ENCODE results near the gene DEFB112. TPM values are rescaled to one million over a fixed set of nuclear protein-coding genes. Genes with fewer than 3 reads are reported as not detected.

Gene DEFB112
- total RNA-seq, 1 donor from 2014 or later = not detected

DNA sequence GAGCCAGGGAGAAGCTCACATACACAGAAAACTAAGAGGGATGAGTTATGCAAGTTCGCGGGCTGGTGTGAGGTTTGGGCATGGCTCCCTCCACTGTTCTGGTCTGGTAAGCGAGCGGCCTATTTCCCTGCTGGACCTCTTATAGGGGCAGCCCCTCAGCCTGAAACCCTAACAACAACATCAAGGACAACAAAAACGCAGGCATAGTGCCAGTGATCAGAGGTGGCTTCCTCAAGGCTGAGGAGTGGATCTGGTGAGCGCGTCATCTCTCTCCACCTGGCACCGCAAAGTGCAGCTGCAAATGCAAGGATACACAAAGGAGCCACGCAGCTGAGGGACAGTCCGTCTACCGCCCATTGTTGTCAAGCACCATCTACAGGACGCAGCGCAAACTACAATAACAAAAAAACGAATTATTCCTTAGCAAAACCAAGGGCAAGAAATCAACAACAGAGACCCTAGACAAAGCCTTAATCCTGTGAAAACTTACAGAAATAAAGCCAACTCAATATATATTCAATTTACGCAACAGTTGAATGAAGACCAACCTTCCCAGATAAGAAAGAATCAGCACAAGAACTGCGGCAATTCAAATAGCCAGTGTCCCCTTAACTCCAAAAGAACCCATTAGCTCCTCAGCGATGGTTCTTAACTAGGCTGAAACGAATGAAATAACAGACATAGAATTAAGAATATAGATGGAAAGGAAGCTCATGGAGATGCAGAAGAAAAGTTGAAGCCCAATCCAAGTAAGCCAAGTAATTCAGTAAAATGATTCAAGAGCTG is 18.8 kb downstream of the DEFB112 start:
- H3K4me1 Mint-ChIP-seq (ENCODE audit: unreplicated experiment) = no peaks in the 10 kb centered on the region
- TF ChIP-seq, protein P1, sequence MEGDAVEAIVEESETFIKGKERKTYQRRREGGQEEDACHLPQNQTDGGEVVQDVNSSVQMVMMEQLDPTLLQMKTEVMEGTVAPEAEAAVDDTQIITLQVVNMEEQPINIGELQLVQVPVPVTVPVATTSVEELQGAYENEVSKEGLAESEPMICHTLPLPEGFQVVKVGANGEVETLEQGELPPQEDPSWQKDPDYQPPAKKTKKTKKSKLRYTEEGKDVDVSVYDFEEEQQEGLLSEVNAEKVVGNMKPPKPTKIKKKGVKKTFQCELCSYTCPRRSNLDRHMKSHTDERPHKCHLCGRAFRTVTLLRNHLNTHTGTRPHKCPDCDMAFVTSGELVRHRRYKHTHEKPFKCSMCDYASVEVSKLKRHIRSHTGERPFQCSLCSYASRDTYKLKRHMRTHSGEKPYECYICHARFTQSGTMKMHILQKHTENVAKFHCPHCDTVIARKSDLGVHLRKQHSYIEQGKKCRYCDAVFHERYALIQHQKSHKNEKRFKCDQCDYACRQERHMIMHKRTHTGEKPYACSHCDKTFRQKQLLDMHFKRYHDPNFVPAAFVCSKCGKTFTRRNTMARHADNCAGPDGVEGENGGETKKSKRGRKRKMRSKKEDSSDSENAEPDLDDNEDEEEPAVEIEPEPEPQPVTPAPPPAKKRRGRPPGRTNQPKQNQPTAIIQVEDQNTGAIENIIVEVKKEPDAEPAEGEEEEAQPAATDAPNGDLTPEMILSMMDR (conservative IDR thresholded peaks at IDR 0.05) = peak; percentile 70
- H3K27me3 Mint-ChIP-seq = peaks cover 12% of the 10 kb centered on the region
- no peak overlapping the region for H3K4me3 Mint-ChIP-seq
- no peaks in the 10 kb centered on the region for H3K36me3 Mint-ChIP-seq
- no peak for DNase-seq (ENCODE audit: extremely low spot score, unreplicated experiment)
- H3K9me3 Mint-ChIP-seq = no peaks in the 10 kb centered on the region
- no peak overlapping the region for H3K27ac Mint-ChIP-seq

DNA sequence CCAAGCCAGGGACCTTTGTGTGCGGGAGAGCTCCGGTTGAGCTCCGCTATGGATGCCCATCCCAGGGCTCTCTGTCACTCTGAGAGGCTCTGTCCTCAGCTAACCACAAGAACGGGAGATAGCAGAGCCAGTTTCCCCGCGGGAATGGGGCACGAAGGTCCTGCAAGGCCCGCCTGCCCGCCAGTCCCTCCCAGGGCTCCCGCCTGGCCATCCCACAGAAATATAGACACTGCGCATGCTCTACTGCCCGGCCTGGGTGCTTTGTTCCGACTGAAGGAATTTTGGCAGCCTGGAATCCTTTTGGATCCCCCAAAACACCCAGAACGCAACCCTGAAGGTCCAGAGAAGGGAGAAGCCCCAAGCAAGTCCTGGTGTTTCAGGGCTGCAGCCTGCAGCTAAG is 19.4 kb downstream of the DEFB112 start:
- H3K27ac Mint-ChIP-seq = no peak overlapping the region

DNA sequence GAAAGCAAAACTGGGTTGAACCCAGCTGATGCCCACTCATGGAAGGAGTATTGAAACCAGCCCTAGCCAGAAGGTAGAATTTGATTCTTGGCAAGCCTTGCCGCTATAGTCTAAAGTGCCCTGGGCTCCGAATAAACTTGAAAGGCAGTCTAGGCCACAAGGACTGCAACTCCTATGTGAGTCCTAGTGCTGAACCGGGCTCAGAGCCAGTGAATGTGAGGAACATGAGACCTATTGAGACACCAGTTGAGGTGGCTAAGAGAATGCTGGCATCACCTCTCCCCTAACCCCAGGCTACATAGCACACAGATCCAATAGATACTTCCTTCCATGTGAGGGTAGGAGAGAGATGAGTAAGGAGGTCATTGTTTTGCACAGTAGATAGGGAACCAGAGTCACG is 24.5 kb downstream of the DEFB112 start:
- no peaks in the 10 kb centered on the region for H3K27me3 Mint-ChIP-seq
- no peaks in the 10 kb centered on the region for H3K4me1 Mint-ChIP-seq (ENCODE audit: unreplicated experiment)
- no peaks in the 10 kb centered on the region for H3K9me3 Mint-ChIP-seq
- no peak overlapping the region for H3K4me3 Mint-ChIP-seq
- no peak for DNase-seq (ENCODE audit: extremely low spot score, unreplicated experiment)
- TF ChIP-seq, protein P1 (conservative IDR thresholded peaks at IDR 0.05) = no peak
- no peak overlapping the region for H3K27ac Mint-ChIP-seq
- no peaks in the 10 kb centered on the region for H3K36me3 Mint-ChIP-seq

More for the DNA sequence above, 19.4 kb downstream of the DEFB112 start:
- no peak for DNase-seq (ENCODE audit: extremely low spot score, unreplicated experiment)
- Mint-ChIP-seq H3K36me3 (no peaks in the 10 kb centered on the region), H3K27me3 (peaks cover 12% of the 10 kb centered on the region), H3K4me1 (ENCODE audit: unreplicated experiment) (no peaks in the 10 kb centered on the region), H3K4me3 (no peak overlapping the region), H3K9me3 (no peaks in the 10 kb centered on the region)
- TF ChIP-seq, protein P1 (conservative IDR thresholded peaks at IDR 0.05) = no peak

DNA sequence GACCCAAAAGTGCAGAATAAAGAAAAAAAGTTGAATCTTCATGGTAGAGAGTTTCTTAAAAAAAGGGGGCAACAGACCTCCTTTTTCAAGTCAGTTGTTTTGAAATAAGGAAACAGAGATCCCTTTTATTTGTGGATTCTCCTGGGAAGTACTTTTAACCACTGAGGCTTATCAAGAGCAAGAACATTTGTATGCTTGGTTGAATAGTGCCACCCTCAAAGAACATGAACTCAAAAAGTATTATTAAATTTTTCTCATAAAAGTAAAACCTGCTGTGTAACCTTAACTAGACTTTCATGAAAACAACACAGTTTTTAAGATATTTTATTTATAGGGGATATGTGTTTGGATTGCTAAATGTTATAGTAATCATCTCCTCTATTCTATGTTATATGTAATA is 27.8 kb downstream of the DEFB112 start, which contains the start of gene DEFB110:
Gene DEFB110 (minus strand): TSS at position 101 of the 400 bp plus-strand sequence. CDS start 59 bp downstream, at position 42.
- Mint-ChIP-seq H3K36me3 (no peaks in the 10 kb centered on the region), H3K27ac (no peak within 1 kb of the TSS), H3K4me3 (no peak within 1 kb of the TSS), H3K4me1 (ENCODE audit: unreplicated experiment) (no peaks in the 10 kb centered on the region), H3K9me3 (no peaks in the 10 kb centered on the region), H3K27me3 (no peaks in the 10 kb centered on the region)
- TF ChIP-seq, protein P1 (conservative IDR thresholded peaks at IDR 0.05) = no peak
- DNase-seq (ENCODE audit: extremely low spot score, unreplicated experiment) = no peak

DNA sequence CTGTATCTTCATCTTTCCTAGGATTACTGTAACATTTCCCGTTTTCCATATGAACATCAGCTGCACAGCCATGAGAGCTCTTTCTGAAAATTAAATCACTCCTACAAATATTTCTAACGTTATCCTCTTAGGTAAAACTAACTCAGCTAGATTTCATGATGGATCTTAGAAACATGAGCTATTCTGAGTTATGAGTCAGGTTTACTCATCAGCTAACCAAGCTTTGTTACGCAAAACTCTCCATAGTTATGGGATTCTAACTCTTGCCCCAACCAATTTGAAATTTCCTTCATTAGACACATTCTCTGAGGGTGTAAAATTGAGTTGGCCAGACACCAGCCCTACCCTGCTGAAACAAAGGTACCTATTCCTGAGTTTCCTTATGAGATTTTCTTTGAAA is 41.9 kb downstream of the DEFB112 start:
- Mint-ChIP-seq H3K9me3 (no peaks in the 10 kb centered on the region), H3K4me3 (no peak overlapping the region), H3K27me3 (no peaks in the 10 kb centered on the region), H3K4me1 (ENCODE audit: unreplicated experiment) (no peaks in the 10 kb centered on the region), H3K27ac (no peak overlapping the region), H3K36me3 (no peaks in the 10 kb centered on the region)
- no peak for DNase-seq (ENCODE audit: extremely low spot score, unreplicated experiment)
- TF ChIP-seq, protein P1 (conservative IDR thresholded peaks at IDR 0.05) = no peak
